ENCODE measurements around the gene SERPINE3. TPM values are rescaled to one million over a fixed set of nuclear protein-coding genes. Genes with fewer than 3 reads are reported as not detected.
A peak's percentile ranks its signal among the peaks of the same experiment; 100 is the strongest.

SERPINE3 gene
- total RNA-seq, 1 experiment from 2014 or later = not detected

DNA sequence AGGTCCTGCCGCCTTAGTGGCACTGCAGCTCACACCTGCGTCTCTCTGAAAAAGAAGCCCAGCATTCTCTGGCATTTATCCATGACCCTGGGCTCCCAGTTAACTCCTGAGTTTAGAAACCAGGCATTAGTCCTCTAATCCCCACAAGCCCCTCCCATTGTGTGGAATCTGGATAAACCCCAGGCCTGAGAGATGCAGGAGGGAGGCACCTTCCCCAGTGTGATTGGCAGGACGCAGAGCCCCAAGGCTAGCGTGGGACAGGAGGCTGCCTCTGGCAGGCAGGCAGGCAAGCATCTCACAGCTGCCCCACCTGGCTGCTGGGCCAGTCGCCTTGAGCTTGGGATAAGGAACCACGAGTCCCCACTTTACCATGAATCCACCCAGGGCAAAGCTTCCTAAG is 11.0 kb upstream of the SERPINE3 start:
- DNase-seq (ENCODE audit: low spot score) = no peak

DNA sequence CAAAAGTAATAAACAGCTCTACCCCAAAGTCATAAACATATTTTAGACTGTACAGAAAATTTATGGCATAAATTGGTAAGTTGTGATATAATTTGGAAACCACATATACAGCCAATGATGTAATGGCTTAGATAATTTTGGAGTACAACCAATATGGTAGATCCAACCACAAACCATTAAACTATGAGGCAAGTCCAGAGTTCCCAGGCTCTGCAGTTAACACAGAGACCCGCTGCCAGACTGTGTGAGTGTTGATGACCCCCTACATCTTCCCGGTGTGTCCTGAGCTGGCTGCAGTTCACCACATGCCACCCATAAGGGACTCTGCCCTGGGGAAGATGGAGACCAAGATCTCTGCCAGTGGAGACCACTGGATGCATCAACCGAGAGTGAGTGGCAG is 9.9 kb upstream of the SERPINE3 start:
- DNase-seq (ENCODE audit: low spot score) = no peak

DNA sequence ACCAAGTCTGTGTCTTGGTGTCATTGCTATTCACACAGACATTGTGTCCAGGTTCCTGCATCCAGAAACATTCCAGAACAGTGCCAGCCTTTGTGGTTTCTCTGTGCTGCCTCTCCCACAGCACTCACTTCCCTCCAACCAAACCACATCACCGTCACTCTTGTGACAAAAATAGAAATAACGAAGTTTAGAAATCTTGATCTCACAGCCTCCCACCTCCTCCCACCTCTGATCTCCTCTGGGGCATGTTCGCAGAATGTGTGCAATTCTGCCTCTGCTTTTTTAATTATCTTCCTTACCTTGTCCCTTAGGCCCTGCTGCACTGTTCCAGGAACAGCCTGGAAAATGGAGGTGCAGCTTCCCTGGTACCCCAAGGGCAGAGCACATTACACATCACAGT is 8.7 kb upstream of the SERPINE3 start:
- DNase-seq (ENCODE audit: low spot score) = peak; percentile 76

DNA sequence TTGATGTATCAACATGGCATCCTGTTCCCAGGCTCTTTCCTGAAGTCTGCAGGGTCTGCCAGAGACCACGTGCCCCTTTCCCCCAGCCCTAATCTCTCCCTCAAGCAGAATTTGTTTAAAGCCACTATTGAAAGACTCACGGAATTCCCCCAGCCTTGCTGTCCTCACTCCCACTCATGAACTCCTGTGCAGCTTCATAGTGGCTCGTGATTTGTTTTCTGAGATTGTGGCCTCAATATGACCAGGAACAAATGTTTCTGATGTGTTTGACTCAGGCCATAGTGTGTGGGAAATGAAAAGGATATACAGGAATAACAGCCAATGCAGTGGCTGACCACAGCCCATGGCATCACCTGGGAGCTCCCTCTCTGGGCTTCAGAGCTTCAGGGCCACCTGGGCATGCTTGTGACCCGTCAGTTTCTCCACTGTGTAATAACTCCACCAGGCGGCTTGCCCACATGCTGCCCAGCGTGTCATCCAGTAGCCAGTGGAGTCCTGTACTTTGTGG is 8.1 kb upstream of the SERPINE3 start:
- DNase-seq (ENCODE audit: low spot score) = no peak

DNA sequence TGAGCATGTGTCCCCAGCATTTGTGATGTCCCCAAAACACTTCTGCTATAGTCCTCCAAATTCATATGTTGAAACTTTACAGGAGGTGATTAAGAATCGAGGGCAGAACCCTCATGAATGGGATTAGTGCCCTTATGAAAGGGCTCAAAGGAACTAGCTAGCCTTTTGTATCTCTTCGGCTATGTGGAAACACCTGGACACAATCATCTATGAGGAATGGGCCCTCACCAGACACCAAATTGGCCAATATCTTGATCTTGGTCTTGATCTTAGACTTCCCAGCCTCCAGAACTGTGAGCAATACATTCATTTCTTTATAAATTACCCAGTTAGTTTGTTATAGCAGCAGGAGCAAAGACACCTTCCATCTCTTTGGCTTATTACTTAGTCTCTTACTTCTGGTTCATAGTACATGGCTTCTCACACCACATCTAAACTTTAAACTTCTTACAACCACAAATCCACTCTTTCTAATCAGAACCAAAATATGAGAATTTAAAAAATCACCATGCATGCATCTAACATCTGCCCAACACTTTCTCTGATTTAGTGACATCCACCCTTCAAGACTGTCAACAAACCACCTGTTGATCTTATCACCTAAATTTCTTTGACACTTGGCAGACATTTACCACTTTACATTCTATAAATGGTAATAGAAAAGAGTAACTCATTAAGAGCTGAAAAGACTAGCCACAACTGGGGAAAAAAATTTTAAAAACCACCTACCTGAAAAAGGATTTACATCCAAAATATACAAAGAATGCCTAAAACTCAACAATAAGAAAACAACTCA is 6.7 kb upstream of the SERPINE3 start:
- no peak for DNase-seq (ENCODE audit: low spot score)

DNA sequence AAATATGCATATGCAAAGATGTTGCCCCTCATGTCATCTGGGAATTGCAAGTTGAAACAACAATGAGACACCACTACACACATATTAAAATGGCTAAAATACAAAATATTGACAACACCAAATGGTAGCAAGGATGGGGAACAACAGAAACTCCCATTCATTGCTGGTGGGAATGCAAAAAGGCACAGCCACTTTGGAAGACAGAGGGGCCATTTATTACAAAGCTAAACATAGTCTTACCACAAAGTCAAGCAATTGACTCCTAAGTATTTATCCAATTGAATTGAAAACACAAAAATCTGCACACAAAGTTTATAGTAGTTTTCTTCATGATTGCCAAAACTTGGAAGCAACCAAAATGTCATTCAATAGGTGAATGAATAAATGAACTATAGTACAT is 6.1 kb upstream of the SERPINE3 start:
- no peak for DNase-seq (ENCODE audit: low spot score)

DNA sequence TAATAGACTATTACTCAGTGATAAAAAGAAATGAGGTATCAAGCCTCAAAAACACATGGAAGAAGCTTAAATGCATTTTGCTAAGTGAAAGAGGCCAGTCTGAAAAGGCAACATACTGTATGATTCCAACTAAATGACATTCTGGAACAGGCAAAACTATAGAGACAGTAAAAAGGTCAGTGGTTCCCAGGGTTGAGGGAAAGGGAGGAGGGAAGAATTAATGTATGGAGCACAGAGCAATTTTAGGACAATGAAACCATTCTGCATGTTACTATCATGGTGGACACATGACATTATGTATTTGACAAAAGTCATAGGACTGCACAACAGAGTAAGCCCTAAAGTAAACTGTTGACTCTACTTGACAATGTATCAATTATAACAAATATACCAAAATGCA is 5.7 kb upstream of the SERPINE3 start:
- no peak for DNase-seq (ENCODE audit: low spot score)

DNA sequence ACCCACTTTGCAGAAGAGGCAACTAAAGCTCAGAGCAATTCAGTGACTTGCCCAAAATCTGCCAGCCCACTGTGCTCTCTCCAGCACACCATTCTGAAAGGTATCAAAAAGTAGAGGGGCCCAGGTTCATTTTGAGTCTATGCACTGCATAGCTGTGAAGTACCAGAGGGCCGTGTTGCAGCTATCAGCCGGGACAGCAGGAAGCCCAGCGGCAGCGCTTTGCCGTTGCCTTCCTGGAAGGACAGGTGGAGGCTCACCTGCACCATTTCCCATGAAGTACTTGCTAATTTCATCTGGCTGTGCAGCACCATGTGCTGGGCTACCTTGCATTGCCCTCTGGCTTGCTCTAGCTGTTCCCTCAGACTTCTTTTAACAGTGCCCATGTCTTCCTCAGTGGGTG is 2.7 kb upstream of the SERPINE3 start:
- DNase-seq (ENCODE audit: low spot score) = no peak

DNA sequence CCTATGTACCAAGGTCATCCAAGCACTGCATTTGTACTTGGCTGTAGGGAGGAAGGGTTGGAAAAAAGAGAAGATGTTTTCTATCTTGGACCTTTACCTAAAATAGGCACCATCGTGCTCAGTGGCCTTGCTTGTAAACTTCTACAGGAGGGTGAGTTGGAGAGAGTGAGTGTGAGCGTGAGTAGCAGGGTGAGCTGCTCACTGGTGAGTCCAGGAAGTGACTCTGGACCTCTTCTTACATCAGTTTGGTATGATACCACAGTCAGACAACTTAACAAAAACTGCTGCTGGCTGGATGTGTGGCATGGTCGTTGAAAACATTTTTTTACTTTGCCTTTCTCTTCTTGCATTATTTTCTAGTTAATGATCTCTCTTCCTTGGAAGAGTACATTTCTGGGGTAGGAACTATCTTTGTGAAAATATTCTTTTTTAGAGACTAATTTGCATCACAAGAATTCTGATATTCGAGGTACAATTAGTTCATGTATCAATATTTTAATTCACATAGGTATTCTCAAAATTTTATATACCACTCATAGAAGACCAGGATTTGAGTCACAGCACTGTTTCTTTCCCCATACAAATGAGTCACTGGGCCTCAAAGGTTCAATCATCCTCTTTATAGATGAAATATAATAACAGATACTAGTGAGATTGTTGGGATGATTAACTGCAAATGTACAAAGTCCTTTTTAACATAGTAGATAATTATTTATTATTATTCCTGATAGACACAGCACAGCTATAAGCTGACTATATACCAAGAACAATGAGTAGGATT is 651 bp downstream of the SERPINE3 start:
- no peak for DNase-seq (ENCODE audit: low spot score)

DNA sequence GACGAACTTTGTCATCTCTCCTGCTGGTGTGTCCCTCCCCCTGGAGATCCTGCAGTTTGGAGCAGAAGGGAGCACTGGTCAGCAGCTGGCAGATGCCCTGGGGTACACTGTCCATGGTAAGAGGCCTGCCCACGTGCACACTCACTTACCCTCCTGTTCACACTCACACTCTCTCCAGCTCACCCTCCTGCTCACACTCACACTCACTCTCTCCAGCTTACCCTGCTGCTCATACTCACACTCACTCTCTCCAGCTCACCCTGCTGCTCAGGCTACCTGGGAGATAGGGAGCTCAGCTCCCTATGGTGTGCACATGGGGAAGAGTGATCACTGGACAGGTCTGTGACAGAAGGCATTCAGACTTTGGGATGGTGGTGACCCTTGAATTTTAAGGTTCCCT is 1.7 kb downstream of the SERPINE3 start:
- no peak for DNase-seq (ENCODE audit: low spot score)

DNA sequence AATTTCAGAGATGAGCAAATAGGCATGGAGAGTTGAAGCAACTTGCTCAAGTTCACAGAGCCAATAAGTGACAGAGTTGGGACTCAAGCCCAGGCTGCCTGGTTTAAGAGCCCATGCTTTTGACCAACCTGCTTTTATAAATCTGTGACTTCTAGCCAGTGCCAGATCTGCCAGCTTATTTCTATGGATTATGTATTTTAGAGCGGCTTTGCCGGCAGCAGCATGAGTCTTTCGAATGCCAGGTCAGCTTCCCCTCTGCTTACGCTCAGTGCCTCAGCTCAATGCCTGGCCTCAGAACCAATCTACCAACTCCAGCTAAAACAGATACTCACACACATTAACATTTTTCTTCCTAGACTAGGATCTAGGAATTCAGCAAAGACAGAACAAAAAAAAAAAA is 2.3 kb downstream of the SERPINE3 start:
- no peak for DNase-seq (ENCODE audit: low spot score)

DNA sequence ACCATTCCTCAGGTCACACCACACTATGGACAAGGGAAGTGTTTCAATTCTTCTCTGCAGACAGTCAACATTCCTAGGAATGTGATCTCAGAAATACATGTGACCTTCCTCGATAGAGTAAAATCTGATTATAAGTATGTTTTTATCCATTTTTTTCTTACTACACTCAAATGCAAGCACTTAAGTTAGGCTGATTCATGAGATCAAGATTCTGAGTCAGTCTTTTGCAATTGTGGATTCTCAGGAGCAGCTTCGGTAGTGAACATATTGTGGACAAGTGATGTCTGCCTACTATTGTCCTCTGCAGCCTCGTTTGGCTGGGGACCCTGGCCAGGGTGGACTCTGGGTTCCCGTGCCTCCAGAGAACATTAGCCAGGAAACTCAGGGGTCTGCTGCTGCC is 3.2 kb downstream of the SERPINE3 start:
- no peak for DNase-seq (ENCODE audit: low spot score)

DNA sequence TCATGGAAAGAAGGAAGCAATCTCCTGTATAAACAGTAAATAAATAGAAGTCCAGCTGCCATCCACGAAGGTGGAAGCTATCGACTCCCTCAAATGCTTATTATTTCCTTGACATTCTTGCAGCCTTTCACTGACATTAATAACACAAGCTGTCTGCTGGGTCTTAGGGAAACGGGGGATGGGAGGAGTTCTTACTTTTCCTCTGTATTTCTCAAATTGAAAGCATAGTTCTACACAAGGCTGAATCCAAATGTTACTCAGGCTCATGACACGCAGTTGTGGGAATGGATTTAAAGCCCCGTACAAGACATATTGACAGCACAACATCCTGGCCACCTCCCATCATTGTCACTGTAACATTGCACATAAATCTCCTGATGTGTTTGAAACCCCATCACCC is 4.0 kb downstream of the SERPINE3 start:
- DNase-seq (ENCODE audit: low spot score) = no peak

DNA sequence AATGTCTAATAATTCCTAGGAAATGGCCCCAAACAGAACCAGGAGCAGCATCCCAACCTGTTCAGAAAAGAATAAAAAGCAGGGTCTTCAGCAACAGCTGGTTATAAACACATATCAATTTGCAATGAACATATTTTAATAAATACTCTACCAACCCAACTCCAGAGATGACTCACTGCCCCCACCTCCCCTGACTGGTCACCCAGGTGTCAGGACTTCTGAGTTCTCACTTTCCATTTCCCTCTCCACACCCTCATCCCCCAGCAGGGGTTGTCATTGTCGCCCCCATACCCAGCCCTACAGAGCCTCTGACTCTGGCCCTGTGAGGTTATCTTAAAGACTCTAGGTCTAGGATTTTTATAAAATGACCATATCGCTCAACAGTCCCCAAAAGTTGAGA is 6.9 kb downstream of the SERPINE3 start:
- DNase-seq (ENCODE audit: low spot score) = no peak

DNA sequence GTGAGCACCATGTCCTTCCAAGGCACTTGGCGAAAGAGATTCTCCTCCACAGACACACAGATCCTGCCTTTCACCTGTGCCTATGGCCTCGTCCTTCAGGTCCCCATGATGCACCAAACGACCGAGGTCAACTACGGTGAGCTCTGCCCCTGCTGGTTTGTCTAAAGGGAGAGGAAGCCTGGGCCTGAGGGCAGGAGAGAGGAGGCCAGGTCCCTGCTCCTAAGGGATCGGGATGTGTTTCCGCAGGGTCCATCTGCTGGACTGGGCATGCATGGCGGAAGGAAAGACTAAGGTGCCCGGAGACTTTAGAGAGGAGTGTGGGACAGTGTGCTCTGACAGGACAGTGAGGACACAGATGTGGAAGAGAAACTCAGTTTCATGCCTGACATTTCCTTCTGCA is 7.6 kb downstream of the SERPINE3 start:
- DNase-seq (ENCODE audit: low spot score) = no peak

DNA sequence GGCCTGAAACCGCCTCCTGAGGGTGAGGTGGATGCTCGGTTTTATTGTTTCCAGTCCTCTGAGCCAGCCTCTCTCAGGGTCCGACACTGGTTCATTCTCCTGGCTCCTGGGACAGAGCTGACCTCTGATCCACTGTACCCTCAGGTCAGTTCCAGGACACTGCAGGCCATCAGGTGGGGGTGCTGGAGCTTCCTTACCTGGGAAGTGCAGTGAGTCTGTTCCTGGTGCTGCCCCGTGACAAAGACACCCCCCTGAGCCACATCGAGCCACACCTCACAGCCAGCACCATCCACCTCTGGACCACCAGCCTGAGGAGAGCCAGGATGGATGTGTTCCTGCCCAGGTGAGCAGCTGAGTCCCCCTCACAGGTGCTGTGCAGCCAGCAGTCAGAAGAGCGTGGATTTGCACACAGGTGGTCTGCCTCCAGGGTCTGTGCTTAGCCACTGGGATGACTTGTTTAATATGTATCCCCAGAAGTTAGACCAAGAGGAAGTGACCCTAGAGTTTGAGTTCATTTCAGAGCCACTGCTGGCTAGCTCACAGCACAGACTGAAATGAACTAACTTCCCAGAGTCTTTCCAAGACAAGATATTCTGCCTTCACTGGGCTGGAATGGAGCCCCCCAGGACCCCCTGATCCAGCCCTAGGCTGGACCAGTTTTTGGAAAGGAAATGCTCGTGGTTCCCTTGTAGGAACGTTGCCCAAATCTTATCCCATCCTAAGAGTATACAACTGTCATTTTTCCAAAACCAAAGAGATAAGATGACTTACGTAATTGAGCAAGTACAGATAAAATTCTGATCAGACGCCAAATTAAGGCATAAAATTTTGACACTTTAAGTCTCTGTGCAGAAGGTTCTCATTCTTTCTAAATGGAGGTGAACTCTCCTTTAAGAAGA is 8.8 kb downstream of the SERPINE3 start:
- no peak for DNase-seq (ENCODE audit: low spot score)

DNA sequence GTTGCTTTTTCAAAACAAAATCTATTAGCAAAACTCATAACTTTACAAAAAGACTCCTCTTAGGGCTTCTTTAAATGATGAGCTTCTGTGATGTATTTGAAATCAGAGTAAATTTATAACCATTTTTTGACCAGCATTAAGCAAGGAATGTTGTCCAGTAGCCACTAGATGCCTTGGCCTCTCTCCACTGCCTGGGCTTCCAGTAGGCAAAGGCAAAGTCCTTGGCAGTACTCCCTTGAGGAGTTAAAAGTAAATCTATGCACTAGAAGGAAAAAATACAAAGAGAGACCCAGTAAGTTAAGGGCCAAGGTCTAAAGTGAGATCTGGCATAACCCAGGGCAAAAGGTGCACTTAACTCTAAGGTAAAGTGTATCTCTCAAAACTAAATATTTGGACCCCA is 9.5 kb downstream of the SERPINE3 start:
- DNase-seq (ENCODE audit: low spot score) = no peak

DNA sequence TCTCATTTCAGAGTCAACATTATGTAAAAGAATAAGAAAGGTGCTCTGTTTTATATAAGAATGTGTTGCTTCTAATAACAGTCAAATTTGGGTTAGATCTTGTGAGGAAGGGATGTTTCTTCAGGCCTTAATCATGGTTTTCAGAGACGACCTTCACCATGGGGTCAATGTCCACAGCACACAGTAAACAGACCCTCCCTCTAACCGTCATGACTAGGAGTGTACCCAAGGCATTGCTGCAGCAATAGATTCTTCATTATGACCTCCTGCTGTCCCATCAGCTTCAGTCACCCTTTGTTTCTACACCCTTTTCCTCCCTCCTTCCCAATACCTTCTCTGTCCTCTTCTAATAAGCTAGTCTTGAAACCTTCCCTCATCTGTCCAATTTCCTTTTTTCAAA is 15.7 kb downstream of the SERPINE3 start:
- no peak for DNase-seq (ENCODE audit: low spot score)

DNA sequence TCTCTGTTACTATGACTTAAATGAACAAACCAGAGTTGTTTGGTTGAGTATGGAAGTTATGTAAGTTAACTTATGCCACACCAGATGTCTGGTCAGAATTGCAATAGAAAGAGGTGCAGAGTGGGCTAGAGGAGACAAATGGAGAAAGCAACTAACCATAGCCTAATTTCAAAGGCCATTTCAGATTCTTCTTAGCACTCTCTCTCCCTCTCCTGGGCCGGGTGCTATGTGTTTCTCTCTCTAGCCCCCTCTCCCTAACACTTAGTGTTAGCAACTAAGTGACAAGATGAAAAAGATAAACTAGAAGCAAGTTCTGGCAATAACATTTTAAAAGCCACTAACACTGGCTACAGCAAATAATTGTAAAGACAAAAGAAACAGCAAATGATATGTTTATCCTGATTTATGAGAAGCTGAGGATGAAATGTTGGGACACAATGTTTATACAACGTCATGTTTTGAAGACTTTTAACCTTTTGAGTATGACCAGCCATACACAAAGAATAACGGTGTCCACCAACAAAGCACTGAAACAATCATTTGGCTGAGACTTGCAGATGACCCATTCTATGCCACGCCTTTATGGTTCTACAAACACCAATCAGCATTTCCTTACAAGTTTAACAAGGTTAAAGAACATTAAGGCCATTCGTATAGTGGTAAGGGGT is 18.6 kb downstream of the SERPINE3 start:
- DNase-seq (ENCODE audit: low spot score) = no peak

DNA sequence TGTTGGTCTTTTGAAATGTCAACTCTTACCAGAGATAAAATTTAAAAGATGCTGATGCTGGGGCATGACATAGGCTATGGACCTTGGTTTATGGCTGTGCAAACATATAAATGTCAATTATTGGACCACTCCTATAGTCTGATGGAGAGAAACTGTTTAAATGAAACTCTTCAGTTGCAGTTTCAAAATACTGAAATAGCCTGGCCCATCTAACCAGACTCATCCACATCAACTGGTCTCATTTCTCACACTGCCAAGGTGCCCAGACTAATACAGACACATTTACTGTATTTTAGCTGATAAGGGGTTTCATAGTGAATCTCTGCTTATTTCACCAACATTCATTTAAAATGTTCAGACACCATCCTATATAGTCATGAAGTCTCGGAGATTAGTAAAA is 19.9 kb downstream of the SERPINE3 start:
- no peak for DNase-seq (ENCODE audit: low spot score)

DNA sequence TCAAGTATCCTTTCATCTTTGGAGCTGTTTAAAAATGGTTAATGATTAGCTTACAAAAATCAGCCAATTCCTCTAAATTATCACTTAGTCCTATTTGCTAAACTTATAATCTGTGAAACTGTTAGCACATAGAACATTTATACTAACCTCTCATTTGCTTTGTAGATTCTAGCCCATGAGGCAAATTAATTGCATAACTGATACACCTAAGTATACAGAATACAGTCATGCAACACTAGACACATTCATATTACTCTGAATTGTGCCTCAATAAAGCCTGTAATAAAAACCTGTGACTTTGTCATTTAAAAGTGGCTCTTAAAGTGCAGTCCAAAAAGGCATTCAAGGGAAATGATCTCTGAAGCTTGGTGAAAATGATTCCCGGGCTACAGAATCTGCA is 21.0 kb downstream of the SERPINE3 start:
- DNase-seq (ENCODE audit: low spot score) = no peak

DNA sequence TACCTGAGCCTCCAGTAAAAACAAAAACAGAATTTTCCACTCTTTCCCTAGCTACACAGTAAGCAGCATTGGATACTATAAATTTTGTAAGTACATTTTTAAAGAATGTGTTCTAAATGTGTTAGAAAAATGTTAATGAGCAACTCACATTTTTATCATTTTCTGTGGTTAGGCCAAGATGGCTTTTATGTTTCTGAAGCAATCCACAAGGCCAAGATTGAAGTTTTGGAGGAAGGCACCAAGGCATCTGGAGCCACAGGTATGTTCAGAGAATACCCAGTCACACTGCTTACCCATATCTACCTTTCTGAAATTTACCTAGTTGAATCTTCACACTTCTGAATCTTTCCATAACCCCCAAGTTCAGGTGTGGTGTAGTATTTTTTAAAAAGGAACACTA is 21.6 kb downstream of the SERPINE3 start:
- no peak for DNase-seq (ENCODE audit: low spot score)
